Upper lobe of left lung (tissue), 6 donors: ENCODE data around the gene SYNGAP1. TPM values are rescaled to one million over a fixed set of nuclear protein-coding genes. Genes with fewer than 3 reads are reported as not detected.

Experiments
- ATAC-seq, 2 donors: fragments of 200-7000 bp; cut with Tn5 transposase; one replicate each; pipeline ENCODE4 v1.9.1; 2022; ENCODE audit warnings: mild to moderate bottlenecking in 2 of 2, moderate library complexity in 2 of 2; ENCODE audit not compliant: low FRiP score in 2 of 2
- DNase-seq, 2 donors: peaks; one replicate each; pipeline ENCODE4 v3.0.0-alpha.2; 2019 to 2020
- H3K27ac ChIP-seq, 4 donors: fragments of 200-600 bp; sonication (generic); one replicate each; pipeline ENCODE4 v1.5.1; 2016 to 2019
- H3K27me3 ChIP-seq, 4 donors: fragments of 200-600 bp; sonication (generic); one replicate each; pipeline ENCODE4 v1.5.1; 2017 to 2019
- H3K36me3 ChIP-seq, 4 donors: fragments of 200-600 bp; sonication (generic); one replicate each; pipeline ENCODE4 v1.5.1; 2016 to 2019
- H3K4me1 ChIP-seq, 4 donors: fragments of 200-600 bp; sonication (generic); one replicate each; pipeline ENCODE4 v1.5.1; 2018 to 2019
- H3K4me3 ChIP-seq, 4 donors: fragments of 200-600 bp; sonication (generic); one replicate each; pipeline ENCODE4 v1.5.1; 2017 to 2019; ENCODE audit warnings: mild to moderate bottlenecking in 2 of 4, moderate library complexity in 1 of 4
- H3K9me3 ChIP-seq, 4 donors: fragments of 200-600 bp; sonication (generic); one replicate each; pipeline ENCODE4 v1.5.1; 2018 to 2019
- CTCF ChIP-seq, 6 experiments: fragments of 450-650 bp in 4 of 6; fragments of 200-600 bp in 2 of 6; sonication (generic) in 2 of 6; IDR thresholded peaks; one replicate each; pipeline ENCODE4 v1.5.1; 2016 to 2019; ENCODE audit warnings: antibody characterized with exemption in 6 of 6
- EP300 ChIP-seq, 4 donors: sonication (generic); formaldehyde crosslinking; IDR thresholded peaks; one replicate each; pipeline ENCODE4 v1.5.1; 2017; ENCODE audit warnings: antibody characterized with exemption in 4 of 4, control low read depth in 2 of 4
- POLR2A ChIP-seq, 4 donors: fragments of 450-650 bp; IDR thresholded peaks; one replicate each; pipeline ENCODE4 v1.5.1; 2016 to 2017; ENCODE audit warnings: antibody characterized with exemption in 4 of 4, mild to moderate bottlenecking in 2 of 4
- POLR2AphosphoS5 ChIP-seq, 2 donors: sonication (generic); formaldehyde crosslinking; IDR thresholded peaks; one replicate each; pipeline ENCODE4 v1.5.1; 2017; ENCODE audit warnings: antibody characterized with exemption in 2 of 2
- WGBS, 2 donors: methylation state at CpG; one replicate each; pipeline ENCODE4 v1.1.5; 2017 to 2018; 5-methylcytosine and 5-hydroxymethylcytosine counted together
- total RNA-seq, 6 donors: library from RNA; depleted of rRNA in 4 of 6; stranded (reverse); fragments of >200 nt in 4 of 6; gene quantifications; one replicate each; pipeline versions ENCODE4 v1.1.0 to v1.2.1, GENCODE V29; 2016 to 2021
- donor health status: DM: no; HTN: no; CAD: no; lungs with moderate emphysema.
- donor health status: DM: no; HTN: yes; CAD: no; lungs with severe emphysema.

SYNGAP1 gene
- total RNA-seq, 6 donors from 2014 or later = 8.2 to 57.6 (median 19.5) TPM

- H3K4me1 ChIP-seq = peaks cover 0 to 6% (median 0%) of the 10 kb centered on the region in 4 donors
- H3K27ac ChIP-seq = no peak overlapping the region
- 95 to 96% methylated on average over 8 to 15 of the region's 17 CpGs for WGBS, 2 donors
- H3K9me3 ChIP-seq = no peaks in the 10 kb centered on the region
- TF ChIP-seq POLR2A (IDR thresholded peaks at IDR 0.05) (no peak), CTCF (IDR thresholded peaks at IDR 0.05) (no peak), POLR2AphosphoS5 (IDR thresholded peaks at IDR 0.05) (no peak), EP300 (IDR thresholded peaks at IDR 0.05) (no peak)
- H3K27me3 ChIP-seq = no peaks in the 10 kb centered on the region
- peaks cover 0 to 80% (median 40%) of the 10 kb centered on the region in 4 donors for H3K36me3 ChIP-seq
- no peak overlapping the region for H3K4me3 ChIP-seq
- no peak for ATAC-seq
- peak in 1 of 2 donors; percentile 81 for DNase-seq
Observed at GRCh38 chr6:33443025-33443424, 23.2 kb downstream of the SYNGAP1 start.

- DNase-seq = peak in 1 of 2 donors; percentile 56
- TF ChIP-seq CTCF (IDR thresholded peaks at IDR 0.05) = no peak
- no peak for TF ChIP-seq POLR2A (IDR thresholded peaks at IDR 0.05)
- TF ChIP-seq EP300 (IDR thresholded peaks at IDR 0.05) = no peak
- no peak for TF ChIP-seq POLR2AphosphoS5 (IDR thresholded peaks at IDR 0.05)
- Histone ChIP-seq H3K27me3 (no peaks in the 10 kb centered on the region), H3K36me3 (peaks cover 0 to 80% (median 33%) of the 10 kb centered on the region in 4 donors), H3K4me3 (no peak overlapping the region), H3K27ac (peak overlapping the region in 1 of 4 donors; percentile 25), H3K4me1 (peaks cover 0 to 6% (median 0%) of the 10 kb centered on the region in 4 donors), H3K9me3 (no peaks in the 10 kb centered on the region)
- ATAC-seq = no peak
- WGBS, 2 donors = 92 to 94% methylated on average over 8 to 16 of the region's 18 CpGs
Observed at GRCh38 chr6:33443619-33444504, 24.0 kb downstream of the SYNGAP1 start.

GRCh38 chr6:33445119-33445603, 25.3 kb downstream of the SYNGAP1 start:
- peaks cover 0 to 81% (median 31%) of the 10 kb centered on the region in 4 donors for H3K36me3 ChIP-seq
- no peaks in the 10 kb centered on the region for H3K9me3 ChIP-seq
- no peak for DNase-seq
- no peak overlapping the region for H3K4me3 ChIP-seq
- H3K4me1 ChIP-seq = peaks cover 0 to 6% (median 2%) of the 10 kb centered on the region in 4 donors
- WGBS, 2 donors = 65 to 89% methylated on average over 3 of the region's 3 CpGs
- no peaks in the 10 kb centered on the region for H3K27me3 ChIP-seq
- no peak for TF ChIP-seq EP300 (IDR thresholded peaks at IDR 0.05)
- no peak for TF ChIP-seq POLR2A (IDR thresholded peaks at IDR 0.05)
- TF ChIP-seq POLR2AphosphoS5 (IDR thresholded peaks at IDR 0.05) = no peak
- no peak for TF ChIP-seq CTCF (IDR thresholded peaks at IDR 0.05)
- H3K27ac ChIP-seq = peak overlapping the region; percentile 12 to 55 (median 28)
- peak in 1 of 2 donors; percentile 27 for ATAC-seq

GRCh38 chr6:33446356-33446755, 26.5 kb downstream of the SYNGAP1 start:
- H3K4me1 ChIP-seq = peaks cover 0 to 11% (median 2%) of the 10 kb centered on the region in 4 donors
- DNase-seq (no peak), ATAC-seq (no peak)
- H3K27ac ChIP-seq = peak overlapping the region in 3 of 4 donors; percentile 9 to 55 (median 32)
- no peaks in the 10 kb centered on the region for H3K9me3 ChIP-seq
- H3K4me3 ChIP-seq = no peak overlapping the region
- WGBS, 2 donors = 94 to 95% methylated on average over 10 of the region's 10 CpGs
- TF ChIP-seq POLR2A (IDR thresholded peaks at IDR 0.05) (no peak), CTCF (IDR thresholded peaks at IDR 0.05) (no peak), POLR2AphosphoS5 (IDR thresholded peaks at IDR 0.05) (no peak), EP300 (IDR thresholded peaks at IDR 0.05) (no peak)
- H3K36me3 ChIP-seq = peaks cover 0 to 74% (median 27%) of the 10 kb centered on the region in 4 donors
- no peaks in the 10 kb centered on the region for H3K27me3 ChIP-seq
